ENCODE data around the gene PDLIM7. TPM values are rescaled to one million over a fixed set of nuclear protein-coding genes. Genes with fewer than 3 reads are reported as not detected.

PDLIM7 gene
- total and polyA plus RNA-seq, 2 donors (not counting 3 experiments of a cell fraction or from before 2014, with no cell fraction given), result 314 to 318 TPM

DNA sequence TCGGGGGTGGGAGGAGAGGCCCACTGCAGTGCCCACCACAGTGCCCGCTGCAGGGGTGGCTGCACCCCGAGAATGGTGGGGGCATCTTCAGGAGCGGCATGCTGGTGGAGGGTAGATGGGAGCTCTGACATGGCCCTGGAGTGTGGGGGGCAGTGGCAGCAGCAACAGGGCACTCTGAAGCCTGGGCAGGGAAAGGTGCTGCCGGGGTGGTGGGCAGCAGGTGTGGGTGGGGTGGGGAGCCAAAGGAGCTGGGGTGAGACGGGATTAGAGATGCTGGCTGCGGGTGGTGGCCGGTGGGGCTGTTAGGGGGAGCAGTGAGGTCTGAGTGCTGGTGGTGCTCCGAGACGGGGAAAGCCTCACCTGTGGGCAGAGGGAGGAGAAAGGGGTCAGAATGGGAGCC is 39.0 kb upstream of the PDLIM7 start:
- no peak overlapping the region for H3K4me2 ChIP-seq (ENCODE audit: insufficient read depth, low read length)
- intact Hi-C loops (cut with micrococcal nuclease), result no loop called here
- DNase-seq (ENCODE audit: low read depth, low spot score) (no peak), FAIRE-seq (no peak)
- H4K20me1 ChIP-seq (replicated peaks; ENCODE audit: control insufficient read depth, extremely low read depth, insufficient read depth, low read length), result no peaks in the 10 kb centered on the region
- no TSS peak for BruUV-seq (replicated peaks)
- CTCF ChIA-PET, result no interaction called here
- no peaks in the 10 kb centered on the region for H3K27me3 ChIP-seq (ENCODE audit: control insufficient read depth in 2 of 2, insufficient read depth in 2 of 2, low read length in 2 of 2)
- H3K79me2 ChIP-seq (ENCODE audit: control insufficient read depth, insufficient read depth, low read length), result peaks cover 12% of the 10 kb centered on the region
- POLR2A ChIA-PET, result no interaction called here
- H2AFZ ChIP-seq (ENCODE audit: low read depth, low read length), result no peak overlapping the region
- no peak overlapping the region for H3K9ac ChIP-seq (replicated peaks; ENCODE audit: extremely low read depth, insufficient read depth, low read length)
- H3K9me3 ChIP-seq (replicated peaks; ENCODE audit: control insufficient read depth, insufficient read depth, low read length), result no peaks in the 10 kb centered on the region
- TF ChIP-seq GATA2 (IDR thresholded peaks at IDR 0.05; ENCODE audit: insufficient read depth, insufficient read length, low read depth, low read length), result no peak
- no peak for TF ChIP-seq POLR2AphosphoS5 (IDR thresholded peaks at IDR 0.05; ENCODE audit: insufficient read depth, low read depth, low read length)
- no peak for TF ChIP-seq EZH2 (IDR thresholded peaks at IDR 0.05; ENCODE audit: borderline replicate concordance, low read depth, low read length, severe bottlenecking)
- TF ChIP-seq, protein P1, sequence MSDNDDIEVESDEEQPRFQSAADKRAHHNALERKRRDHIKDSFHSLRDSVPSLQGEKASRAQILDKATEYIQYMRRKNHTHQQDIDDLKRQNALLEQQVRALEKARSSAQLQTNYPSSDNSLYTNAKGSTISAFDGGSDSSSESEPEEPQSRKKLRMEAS (IDR thresholded peaks at IDR 0.05; ENCODE audit: insufficient read depth, insufficient read length), result no peak
- no peak for TF ChIP-seq JUN (IDR thresholded peaks at IDR 0.05; ENCODE audit: borderline replicate concordance, insufficient read depth, insufficient read length, low read depth)
- TF ChIP-seq POLR2A (IDR thresholded peaks at IDR 0.05; ENCODE audit: low read depth, low read length), result no peak
- no peak for TF ChIP-seq MYC (IDR thresholded peaks at IDR 0.05; ENCODE audit: low read depth, low read length)
- no peak for TF ChIP-seq FOS (IDR thresholded peaks at IDR 0.05; ENCODE audit: borderline replicate concordance, insufficient read depth, low read length)
- TF ChIP-seq, protein P2, sequence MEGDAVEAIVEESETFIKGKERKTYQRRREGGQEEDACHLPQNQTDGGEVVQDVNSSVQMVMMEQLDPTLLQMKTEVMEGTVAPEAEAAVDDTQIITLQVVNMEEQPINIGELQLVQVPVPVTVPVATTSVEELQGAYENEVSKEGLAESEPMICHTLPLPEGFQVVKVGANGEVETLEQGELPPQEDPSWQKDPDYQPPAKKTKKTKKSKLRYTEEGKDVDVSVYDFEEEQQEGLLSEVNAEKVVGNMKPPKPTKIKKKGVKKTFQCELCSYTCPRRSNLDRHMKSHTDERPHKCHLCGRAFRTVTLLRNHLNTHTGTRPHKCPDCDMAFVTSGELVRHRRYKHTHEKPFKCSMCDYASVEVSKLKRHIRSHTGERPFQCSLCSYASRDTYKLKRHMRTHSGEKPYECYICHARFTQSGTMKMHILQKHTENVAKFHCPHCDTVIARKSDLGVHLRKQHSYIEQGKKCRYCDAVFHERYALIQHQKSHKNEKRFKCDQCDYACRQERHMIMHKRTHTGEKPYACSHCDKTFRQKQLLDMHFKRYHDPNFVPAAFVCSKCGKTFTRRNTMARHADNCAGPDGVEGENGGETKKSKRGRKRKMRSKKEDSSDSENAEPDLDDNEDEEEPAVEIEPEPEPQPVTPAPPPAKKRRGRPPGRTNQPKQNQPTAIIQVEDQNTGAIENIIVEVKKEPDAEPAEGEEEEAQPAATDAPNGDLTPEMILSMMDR (IDR thresholded peaks at IDR 0.05; ENCODE audit: extremely low read depth in 1 of 2, insufficient read depth in 1 of 2, low read depth in 1 of 2, low read length in 2 of 2), result no peak
- H3K9me1 ChIP-seq (replicated peaks; ENCODE audit: control insufficient read depth, extremely low read depth, insufficient read depth, low read length), result no peaks in the 10 kb centered on the region
- peaks cover 6 to 37% of the 10 kb centered on the region in 2 experiments for H3K36me3 ChIP-seq (ENCODE audit: control insufficient read depth in 2 of 2, extremely low read depth in 1 of 2, insufficient read depth in 2 of 2, low read length in 2 of 2)
- dilution Hi-C loops (cut with MboI; ENCODE audit: extremely low pct_ligation_motif_present, low sequenced_read_pairs), result no loop called here
- H3K4me1 ChIP-seq (ENCODE audit: control insufficient read depth, extremely low read depth, insufficient read depth, low read length), result no peaks in the 10 kb centered on the region
- no peak overlapping the region for H3K27ac ChIP-seq (ENCODE audit: insufficient read depth, low read depth, low read length)
- no peak overlapping the region for H3K4me3 ChIP-seq (replicated peaks in 1 of 3; ENCODE audit: insufficient read depth in 1 of 3, low read depth in 1 of 3, low read length in 3 of 3)
